Liver (tissue), 3 donors: Measurements from ENCODE around the gene SNRNP27.

Source experiments
- ATF3 ChIP-seq: IDR thresholded peaks from 2 replicates; pipeline ENCODE4 v1.6.1; 2016; ENCODE audit warnings: antibody characterized with exemption
- CTCF ChIP-seq: fragments of 150-350 bp; IDR thresholded peaks from 2 replicates; pipeline ENCODE4 v1.5.1; 2017; ENCODE audit warnings: improper control_type of control experiment, low read depth, low read length; ENCODE audit not compliant: missing input control
- GABPA ChIP-seq, 2 donors: IDR thresholded peaks in 1 of 2; conservative IDR thresholded peaks in 1 of 2; 2 replicates each; pipeline ENCODE4 v1.6.1; 2016; ENCODE audit warnings: antibody characterized with exemption in 2 of 2, mild to moderate bottlenecking in 1 of 2, moderate library complexity in 1 of 2
- MAX ChIP-seq: IDR thresholded peaks from 2 replicates; pipeline ENCODE4 v1.6.1; 2016; ENCODE audit warnings: antibody characterized with exemption
- REST ChIP-seq: IDR thresholded peaks from 2 replicates; pipeline ENCODE4 v1.6.1; 2016; ENCODE audit warnings: antibody characterized with exemption, mild to moderate bottlenecking
- RXRA ChIP-seq, 2 donors: IDR thresholded peaks; 2 replicates each; pipeline ENCODE4 v1.6.1; 2017 to 2018; ENCODE audit warnings: antibody characterized with exemption in 2 of 2, mild to moderate bottlenecking in 1 of 2
- TAF1 ChIP-seq: conservative IDR thresholded peaks from 2 replicates; pipeline ENCODE4 v1.6.1; 2016; ENCODE audit warnings: antibody characterized with exemption, mild to moderate bottlenecking
- ZBTB33 ChIP-seq: IDR thresholded peaks from 2 replicates; pipeline ENCODE4 v1.6.1; 2016; ENCODE audit warnings: antibody characterized with exemption
- donor health status: healthy.
- donor health status: healthy.

- TF ChIP-seq RXRA (IDR thresholded peaks at IDR 0.05) (no peak), CTCF (no peak), ATF3 (no peak), TAF1 (no peak), GABPA (IDR thresholded peaks at IDR 0.05 in 1 of 2, conservative IDR thresholded peaks at IDR 0.05 in 1 of 2) (no peak), REST (no peak), ZBTB33 (no peak), MAX (no peak)
Measured at GRCh38 chr2:69931832-69932595, 38.3 kb downstream of the SNRNP27 start.
